B cell (primary cell): ENCODE measurements around the gene CATSPERE. TPM values are rescaled to one million over a fixed set of nuclear protein-coding genes. Genes with fewer than 3 reads are reported as not detected.

Experiments
- ATAC-seq: fragments of 200-7000 bp; cut with Tn5 transposase; one replicate; pipeline ENCODE4 v1.10.0; 2021; ENCODE audit warnings: low read depth, mild to moderate bottlenecking, moderate number of reproducible peaks, moderate library complexity
- CTCF ChIA-PET: fragments of 350-600 bp; sonication (Branson Sonifier 250); formaldehyde crosslinking; loops from one replicate; lab custom pipeline; 2021; ENCODE audit warnings: antibody characterized with exemption, inconsistent platforms; lab: Charles Lee
- POLR2A ChIA-PET: fragments of 350-600 bp; sonication (Branson Sonifier 250); formaldehyde crosslinking; loops from one replicate; lab custom pipeline; 2021; ENCODE audit warnings: antibody characterized with exemption; lab: Charles Lee
- DNase-seq: peaks from one replicate; pipeline ENCODE4 v3.0.0; 2013
- H2AFZ ChIP-seq: 2 replicates; pipeline ENCODE4 v1.6.1; 2012; ENCODE audit warnings: mild to moderate bottlenecking, low read depth, low read length; ENCODE audit not compliant: insufficient read depth, poor library complexity, severe bottlenecking
- H3K27ac ChIP-seq, 2 donors: 1 replicate in 1 of 2; 2 replicates in 1 of 2; pipeline ENCODE4 v1.5.1; 2012 to 2013; ENCODE audit warnings: low read length in 2 of 2, mild to moderate bottlenecking in 2 of 2, moderate library complexity in 1 of 2
- H3K27me3 ChIP-seq, 4 experiments: fragments of 200-600 bp in 1 of 4; sonication (generic) in 1 of 4; replicated peaks in 1 of 4; 1 replicate in 2 of 4; 2 replicates in 2 of 4; pipeline versions ENCODE4 v1.6.1 to v1.7.0; 2013 to 2016; ENCODE audit warnings: low read length in 3 of 4, mild to moderate bottlenecking in 2 of 4, mixed read lengths in 1 of 4, moderate library complexity in 1 of 4; ENCODE audit not compliant: insufficient read depth in 4 of 4, control insufficient read depth in 3 of 4; ENCODE audit errors: control extremely low read depth in 1 of 4
- H3K36me3 ChIP-seq, 2 experiments: replicated peaks in 1 of 2; 1 replicate in 1 of 2; 2 replicates in 1 of 2; pipeline versions ENCODE4 v1.6.1 to v1.7.1; 2013; ENCODE audit warnings: low read length in 1 of 2; ENCODE audit not compliant: insufficient read depth in 2 of 2, control insufficient read depth in 1 of 2; ENCODE audit errors: control extremely low read depth in 1 of 2, extremely low read depth in 1 of 2
- H3K4me1 ChIP-seq, 2 donors: fragments of 200-600 bp in 1 of 2; sonication (generic) in 1 of 2; 1 replicate in 1 of 2; 2 replicates in 1 of 2; pipeline versions ENCODE4 v1.5.1 to v1.6.1; 2013 to 2017; ENCODE audit warnings: low read length in 2 of 2; ENCODE audit not compliant: control insufficient read depth in 2 of 2, insufficient read depth in 2 of 2
- H3K4me2 ChIP-seq: replicated peaks from 2 replicates; pipeline ENCODE3; 2012; ENCODE audit warnings: mild to moderate bottlenecking, low read depth, low read length; ENCODE audit not compliant: poor library complexity, severe bottlenecking
- H3K4me3 ChIP-seq, 5 experiments: fragments of 200-600 bp in 1 of 5; sonication (generic) in 1 of 5; 1 replicate in 3 of 5; 2 replicates in 2 of 5; pipeline versions ENCODE4 v1.5.1 to v1.7.0; 2011 to 2016; ENCODE audit warnings: low read length in 4 of 5, mild to moderate bottlenecking in 4 of 5, low read depth in 2 of 5, control low read depth in 1 of 5, moderate library complexity in 1 of 5; ENCODE audit not compliant: insufficient read depth in 1 of 5; ENCODE audit errors: control extremely low read depth in 1 of 5, extremely low read depth in 1 of 5
- H3K79me2 ChIP-seq: fragments of 200-600 bp; sonication (generic); one replicate; pipeline ENCODE4 v1.6.0; 2016; ENCODE audit warnings: low read length; ENCODE audit not compliant: control insufficient read depth, insufficient read depth
- H3K9ac ChIP-seq: fragments of 200-600 bp; sonication (generic); 2 replicates; pipeline ENCODE4 v1.6.1; 2017; ENCODE audit warnings: mild to moderate bottlenecking, low read length, moderate library complexity
- H3K9me3 ChIP-seq, 3 donors: one replicate each; pipeline versions ENCODE4 v1.6.1 to v1.7.1; 2013; ENCODE audit warnings: low read length in 2 of 3; ENCODE audit not compliant: control insufficient read depth in 2 of 3, insufficient read depth in 1 of 3; ENCODE audit errors: control extremely low read depth in 1 of 3
- H4K20me1 ChIP-seq: 2 replicates; pipeline ENCODE4 v1.6.0; 2012; ENCODE audit warnings: mild to moderate bottlenecking, low read length; ENCODE audit not compliant: insufficient read depth, control insufficient read depth, poor library complexity, severe bottlenecking
- H3K27ac Mint-ChIP-seq: one replicate; pipeline ENCODE4 v1.8.0; 2021; ENCODE audit warnings: mixed read lengths
- H3K27me3 Mint-ChIP-seq: one replicate; pipeline ENCODE4 v1.8.0; 2021; ENCODE audit warnings: mixed read lengths
- H3K4me1 Mint-ChIP-seq: one replicate; pipeline ENCODE4 v1.8.0; 2021; ENCODE audit warnings: mixed read lengths
- H3K4me3 Mint-ChIP-seq: one replicate; pipeline ENCODE4 v1.8.0; 2021; ENCODE audit warnings: mixed read lengths
- H3K9me3 Mint-ChIP-seq: one replicate; pipeline ENCODE4 v1.8.0; 2022; ENCODE audit warnings: mixed read lengths; ENCODE audit not compliant: insufficient read depth
- EZH2 ChIP-seq: IDR thresholded peaks from 2 replicates; pipeline ENCODE4 v1.6.1; 2012; ENCODE audit warnings: borderline replicate concordance, low read depth, mild to moderate bottlenecking, moderate library complexity, low read length; ENCODE audit not compliant: insufficient read depth, poor library complexity, severe bottlenecking
- WGBS: methylation state at CpG from one replicate; pipeline ENCODE4 v1.1.5; 2013; ENCODE audit warnings: missing lambda C conversion rate; ENCODE audit not compliant: insufficient coverage; 5-methylcytosine and 5-hydroxymethylcytosine counted together
- intact Hi-C: fragments of 100-400 bp; cut with micrococcal nuclease; formaldehyde crosslinking; loops from one replicate; pipeline ENCODE4 v1.10.0; 2022
- polyA plus RNA-seq: library from polyadenylated mRNA; depleted of rRNA; stranded (reverse); fragments of >200 nt; gene quantifications from 2 replicates; pipeline ENCODE4 v1.2.3, GENCODE V29; 2012
- total RNA-seq, 2 donors: library from RNA; stranded (reverse); fragments of 120-200 nt in 1 of 2; gene quantifications; 1 replicate in 1 of 2; 2 replicates in 1 of 2; pipeline versions ENCODE4 v1.2.3 to v1.2.4, GENCODE V29; 2013 to 2022
- TF ChIP-seq, protein P1 (sequence below): fragments of 200-600 bp; IDR thresholded peaks from one replicate; pipeline ENCODE4 v1.8.0; 2022; ENCODE audit warnings: antibody characterized with exemption, mild to moderate bottlenecking

The CATSPERE gene
- total and polyA plus RNA-seq, 2 donors (not counting 1 experiment from before 2014, with no cell fraction given): 0.82 to 3.1 TPM

GRCh38 chr1:244640917-244641316 lies 179.8 kb downstream of the CATSPERE start:
- H3K4me1 Mint-ChIP-seq: no peaks in the 10 kb centered on the region
- H3K36me3 ChIP-seq: no peaks in the 10 kb centered on the region
- no peak overlapping the region for H3K9ac ChIP-seq
- H3K4me2 ChIP-seq: no peak overlapping the region
- ChIA-PET CTCF (no interaction called here), POLR2A (no interaction called here)
- H2AFZ ChIP-seq: no peak overlapping the region
- peaks cover 0 to 3% (median 0%) of the 10 kb centered on the region in 4 experiments for H3K27me3 ChIP-seq
- H3K27me3 Mint-ChIP-seq: peaks cover 30% of the 10 kb centered on the region
- DNase-seq (no peak), ATAC-seq (no peak)
- H3K4me3 ChIP-seq: no peak overlapping the region
- no peaks in the 10 kb centered on the region for H3K4me1 ChIP-seq
- no peaks in the 10 kb centered on the region for H4K20me1 ChIP-seq
- H3K4me3 Mint-ChIP-seq: no peak overlapping the region
- H3K27ac Mint-ChIP-seq: no peak overlapping the region
- no peak overlapping the region for H3K27ac ChIP-seq
- H3K79me2 ChIP-seq: no peaks in the 10 kb centered on the region
- TF ChIP-seq, protein P1, sequence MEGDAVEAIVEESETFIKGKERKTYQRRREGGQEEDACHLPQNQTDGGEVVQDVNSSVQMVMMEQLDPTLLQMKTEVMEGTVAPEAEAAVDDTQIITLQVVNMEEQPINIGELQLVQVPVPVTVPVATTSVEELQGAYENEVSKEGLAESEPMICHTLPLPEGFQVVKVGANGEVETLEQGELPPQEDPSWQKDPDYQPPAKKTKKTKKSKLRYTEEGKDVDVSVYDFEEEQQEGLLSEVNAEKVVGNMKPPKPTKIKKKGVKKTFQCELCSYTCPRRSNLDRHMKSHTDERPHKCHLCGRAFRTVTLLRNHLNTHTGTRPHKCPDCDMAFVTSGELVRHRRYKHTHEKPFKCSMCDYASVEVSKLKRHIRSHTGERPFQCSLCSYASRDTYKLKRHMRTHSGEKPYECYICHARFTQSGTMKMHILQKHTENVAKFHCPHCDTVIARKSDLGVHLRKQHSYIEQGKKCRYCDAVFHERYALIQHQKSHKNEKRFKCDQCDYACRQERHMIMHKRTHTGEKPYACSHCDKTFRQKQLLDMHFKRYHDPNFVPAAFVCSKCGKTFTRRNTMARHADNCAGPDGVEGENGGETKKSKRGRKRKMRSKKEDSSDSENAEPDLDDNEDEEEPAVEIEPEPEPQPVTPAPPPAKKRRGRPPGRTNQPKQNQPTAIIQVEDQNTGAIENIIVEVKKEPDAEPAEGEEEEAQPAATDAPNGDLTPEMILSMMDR: no peak
- no peak for TF ChIP-seq EZH2
- intact Hi-C loops: no loop called here
- WGBS: 100% methylated on average over 4 of the region's 6 CpGs
- no peaks in the 10 kb centered on the region for H3K9me3 ChIP-seq
- H3K9me3 Mint-ChIP-seq: no peaks in the 10 kb centered on the region

DNA sequence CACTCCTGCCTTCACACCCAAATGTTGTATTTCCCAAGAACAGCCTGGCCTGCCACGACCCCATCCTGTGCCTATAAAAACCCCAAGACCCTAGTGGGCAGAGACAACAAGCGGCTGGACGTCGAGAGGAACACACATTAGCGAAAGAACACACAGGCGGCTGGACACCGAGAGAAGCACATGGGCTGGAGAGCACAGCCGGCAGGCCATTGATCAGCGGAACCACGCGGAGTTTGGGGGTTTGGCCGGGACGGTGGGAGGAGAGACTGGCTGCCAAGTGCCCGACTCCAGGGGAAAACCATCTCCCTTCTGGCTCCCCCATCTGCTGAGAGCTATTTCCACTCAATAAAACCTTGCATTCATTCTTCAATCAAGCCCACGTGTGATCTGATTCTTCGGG lies 181.5 kb downstream of the CATSPERE start:
- Histone ChIP-seq H2AFZ (no peak overlapping the region), H3K4me2 (no peak overlapping the region), H3K36me3 (no peaks in the 10 kb centered on the region), H3K27ac (no peak overlapping the region), H3K79me2 (no peaks in the 10 kb centered on the region), H3K27me3 (peaks cover 0 to 3% (median 0%) of the 10 kb centered on the region in 4 experiments), H4K20me1 (no peaks in the 10 kb centered on the region), H3K4me1 (no peaks in the 10 kb centered on the region), H3K4me3 (no peak overlapping the region), H3K9me3 (no peaks in the 10 kb centered on the region), H3K9ac (no peak overlapping the region)
- Mint-ChIP-seq H3K4me3 (no peak overlapping the region), H3K27me3 (peaks cover 30% of the 10 kb centered on the region), H3K4me1 (no peaks in the 10 kb centered on the region), H3K27ac (no peak overlapping the region), H3K9me3 (no peaks in the 10 kb centered on the region)
- 88% methylated on average over 15 of the region's 16 CpGs for WGBS
- ATAC-seq (no peak), DNase-seq (no peak)
- ChIA-PET POLR2A (no interaction called here), CTCF (no interaction called here)
- intact Hi-C loops: no loop called here
- TF ChIP-seq, protein P1: no peak
- no peak for TF ChIP-seq EZH2
